Measurements from ENCODE around the gene PLAC8L1.
"Not testable (repeated sequence)": the region's sequence is repeated elsewhere in the genome, so short reads cannot be mapped to it uniquely, and the experiment has no call there.

The PLAC8L1 gene

GRCh38 chr5:146105477-146105876, at the start of gene PLAC8L1:
PLAC8L1 (minus strand) TSS chr5:146105577; CDS start chr5:146104311, 1,266 bp downstream.
- DNase-seq (ENCODE audit: low read depth in 2 of 2) = no peak

- DNase-seq (ENCODE audit: low read depth in 2 of 2) = no peak
These were observed 46.6 kb upstream of the PLAC8L1 start for GRCh38 chr5:146151970-146152369.

GRCh38 chr5:146137967-146138403, 32.6 kb upstream of the PLAC8L1 start:
- DNase-seq (ENCODE audit: low read depth in 2 of 2) = no peak

GRCh38 chr5:146130440-146131045, 25.2 kb upstream of the PLAC8L1 start:
- no peak for DNase-seq (ENCODE audit: low read depth in 2 of 2)

GRCh38 chr5:146126068-146126467, 20.7 kb upstream of the PLAC8L1 start:
- no peak for DNase-seq (ENCODE audit: low read depth in 2 of 2)

- DNase-seq (ENCODE audit: low read depth in 2 of 2) = no peak
These were observed 19.2 kb upstream of the PLAC8L1 start for GRCh38 chr5:146124580-146124979.

GRCh38 chr5:146121451-146121850, 16.1 kb upstream of the PLAC8L1 start:
- DNase-seq (ENCODE audit: low read depth in 2 of 2) = not testable (repeated sequence)

- no peak for DNase-seq (ENCODE audit: low read depth in 2 of 2)
These were observed 12.9 kb upstream of the PLAC8L1 start for GRCh38 chr5:146118322-146118721.

GRCh38 chr5:146117216-146117615, 11.8 kb upstream of the PLAC8L1 start:
- not testable (repeated sequence) for DNase-seq (ENCODE audit: low read depth in 2 of 2)

GRCh38 chr5:146116361-146116760, 11.0 kb upstream of the PLAC8L1 start:
- DNase-seq (ENCODE audit: low read depth in 2 of 2) = no peak

- no peak for DNase-seq (ENCODE audit: low read depth in 2 of 2)
These were observed 7.1 kb upstream of the PLAC8L1 start for GRCh38 chr5:146112476-146112875.

- DNase-seq (ENCODE audit: low read depth in 2 of 2) = no peak
These were observed 6.0 kb upstream of the PLAC8L1 start for GRCh38 chr5:146111409-146111808.

- DNase-seq (ENCODE audit: low read depth in 2 of 2) = no peak
These were observed 4.0 kb upstream of the PLAC8L1 start for GRCh38 chr5:146109379-146109778.

GRCh38 chr5:146108870-146109269, 3.5 kb upstream of the PLAC8L1 start:
- not testable (repeated sequence) for DNase-seq (ENCODE audit: low read depth in 2 of 2)

GRCh38 chr5:146107901-146108300, 2.5 kb upstream of the PLAC8L1 start:
- DNase-seq (ENCODE audit: low read depth in 2 of 2) = no peak

GRCh38 chr5:146103594-146103993, 1.8 kb downstream of the PLAC8L1 start:
- DNase-seq (ENCODE audit: low read depth in 2 of 2) = no peak

GRCh38 chr5:146101646-146102045, 3.7 kb downstream of the PLAC8L1 start:
- no peak for DNase-seq (ENCODE audit: low read depth in 2 of 2)

GRCh38 chr5:146098047-146098446, 7.3 kb downstream of the PLAC8L1 start:
- no peak for DNase-seq (ENCODE audit: low read depth in 2 of 2)

GRCh38 chr5:146091881-146092280, 13.5 kb downstream of the PLAC8L1 start:
- no peak for DNase-seq (ENCODE audit: low read depth in 2 of 2)

GRCh38 chr5:146089287-146089686, 16.1 kb downstream of the PLAC8L1 start:
- no peak for DNase-seq (ENCODE audit: low read depth in 2 of 2)

- no peak for DNase-seq (ENCODE audit: low read depth in 2 of 2)
These were observed 17.3 kb downstream of the PLAC8L1 start for GRCh38 chr5:146088098-146088497.

GRCh38 chr5:146084376-146084775, 21.0 kb downstream of the PLAC8L1 start:
- no peak for DNase-seq (ENCODE audit: low read depth in 2 of 2)

GRCh38 chr5:146082798-146083197, 22.6 kb downstream of the PLAC8L1 start:
- no peak for DNase-seq (ENCODE audit: low read depth in 2 of 2)

- DNase-seq (ENCODE audit: low read depth in 2 of 2) = no peak
These were observed 23.8 kb downstream of the PLAC8L1 start for GRCh38 chr5:146081556-146081955.
